ENCODE results near the gene EFL1.

Gene EFL1

GRCh38 chr15:82173108-82173507, 89.4 kb downstream of the EFL1 start:
- no peak for TF ChIP-seq ZFX (IDR thresholded peaks at IDR 0.05)
- TF ChIP-seq, protein P1, sequence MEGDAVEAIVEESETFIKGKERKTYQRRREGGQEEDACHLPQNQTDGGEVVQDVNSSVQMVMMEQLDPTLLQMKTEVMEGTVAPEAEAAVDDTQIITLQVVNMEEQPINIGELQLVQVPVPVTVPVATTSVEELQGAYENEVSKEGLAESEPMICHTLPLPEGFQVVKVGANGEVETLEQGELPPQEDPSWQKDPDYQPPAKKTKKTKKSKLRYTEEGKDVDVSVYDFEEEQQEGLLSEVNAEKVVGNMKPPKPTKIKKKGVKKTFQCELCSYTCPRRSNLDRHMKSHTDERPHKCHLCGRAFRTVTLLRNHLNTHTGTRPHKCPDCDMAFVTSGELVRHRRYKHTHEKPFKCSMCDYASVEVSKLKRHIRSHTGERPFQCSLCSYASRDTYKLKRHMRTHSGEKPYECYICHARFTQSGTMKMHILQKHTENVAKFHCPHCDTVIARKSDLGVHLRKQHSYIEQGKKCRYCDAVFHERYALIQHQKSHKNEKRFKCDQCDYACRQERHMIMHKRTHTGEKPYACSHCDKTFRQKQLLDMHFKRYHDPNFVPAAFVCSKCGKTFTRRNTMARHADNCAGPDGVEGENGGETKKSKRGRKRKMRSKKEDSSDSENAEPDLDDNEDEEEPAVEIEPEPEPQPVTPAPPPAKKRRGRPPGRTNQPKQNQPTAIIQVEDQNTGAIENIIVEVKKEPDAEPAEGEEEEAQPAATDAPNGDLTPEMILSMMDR (conservative IDR thresholded peaks at IDR 0.05) = no peak
- no peak overlapping the region for H3K27ac ChIP-seq

GRCh38 chr15:82172506-82172905, 90.0 kb downstream of the EFL1 start:
- TF ChIP-seq ZFX (IDR thresholded peaks at IDR 0.05) = no peak
- TF ChIP-seq, protein P1 (conservative IDR thresholded peaks at IDR 0.05) = no peak
- no peak overlapping the region for H3K27ac ChIP-seq

GRCh38 chr15:82168757-82169156, 93.8 kb downstream of the EFL1 start:
- H3K27ac ChIP-seq = no peak overlapping the region
- no peak for TF ChIP-seq ZFX (IDR thresholded peaks at IDR 0.05)
- TF ChIP-seq, protein P1 (conservative IDR thresholded peaks at IDR 0.05) = no peak

DNA sequence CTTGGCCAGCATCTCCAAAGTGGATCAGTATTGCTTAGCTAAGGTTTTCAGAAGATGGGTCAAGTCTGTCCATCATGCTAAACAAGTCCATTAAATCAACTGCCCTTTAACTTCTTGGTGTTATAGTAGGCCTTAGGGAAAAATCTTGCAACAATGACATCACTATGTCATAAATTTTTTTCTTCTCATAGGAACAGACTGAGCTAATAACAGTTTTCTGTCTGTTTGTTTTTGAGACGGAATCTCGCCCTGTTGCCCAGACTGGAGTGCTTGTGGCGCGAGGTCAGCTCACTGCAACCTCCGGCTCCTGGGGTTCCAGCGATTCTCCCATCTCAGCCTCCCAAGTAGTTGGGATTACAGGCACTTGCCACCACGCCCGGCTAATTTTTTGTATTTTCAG, 94.2 kb downstream of the EFL1 start:
- H3K27ac ChIP-seq = no peak overlapping the region
- TF ChIP-seq, protein P1 (conservative IDR thresholded peaks at IDR 0.05) = no peak
- TF ChIP-seq ZFX (IDR thresholded peaks at IDR 0.05) = no peak

GRCh38 chr15:82165948-82166376, 96.6 kb downstream of the EFL1 start:
- H3K27ac ChIP-seq = no peak overlapping the region
- TF ChIP-seq ZFX (IDR thresholded peaks at IDR 0.05) = no peak

DNA sequence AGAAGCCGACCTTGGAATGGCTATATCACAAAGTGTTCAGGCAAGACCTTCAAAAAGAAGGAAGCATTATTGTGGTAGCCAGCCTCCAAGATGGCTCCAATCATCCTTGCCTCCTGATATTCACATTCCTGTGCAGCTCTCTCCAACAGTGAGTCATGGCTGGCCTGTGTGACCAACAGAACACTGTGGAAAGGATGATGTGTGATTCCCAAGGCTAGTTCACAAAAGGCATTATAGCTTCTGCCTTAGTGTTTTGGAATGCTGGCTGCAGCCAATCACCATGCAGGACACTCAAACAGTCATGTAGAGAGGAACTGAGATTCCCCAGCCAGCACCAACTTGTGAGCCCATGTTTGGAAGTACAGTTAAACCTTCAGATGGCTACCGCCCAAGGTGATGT, 102.6 kb downstream of the EFL1 start:
- H3K27ac ChIP-seq = no peak overlapping the region
- TF ChIP-seq, protein P1 (conservative IDR thresholded peaks at IDR 0.05) = no peak
- TF ChIP-seq ZFX (IDR thresholded peaks at IDR 0.05) = no peak

GRCh38 chr15:82158811-82159210, 103.7 kb downstream of the EFL1 start:
- H3K27ac ChIP-seq = no peak overlapping the region
- TF ChIP-seq ZFX (IDR thresholded peaks at IDR 0.05) = no peak
- TF ChIP-seq, protein P1 (conservative IDR thresholded peaks at IDR 0.05) = no peak

DNA sequence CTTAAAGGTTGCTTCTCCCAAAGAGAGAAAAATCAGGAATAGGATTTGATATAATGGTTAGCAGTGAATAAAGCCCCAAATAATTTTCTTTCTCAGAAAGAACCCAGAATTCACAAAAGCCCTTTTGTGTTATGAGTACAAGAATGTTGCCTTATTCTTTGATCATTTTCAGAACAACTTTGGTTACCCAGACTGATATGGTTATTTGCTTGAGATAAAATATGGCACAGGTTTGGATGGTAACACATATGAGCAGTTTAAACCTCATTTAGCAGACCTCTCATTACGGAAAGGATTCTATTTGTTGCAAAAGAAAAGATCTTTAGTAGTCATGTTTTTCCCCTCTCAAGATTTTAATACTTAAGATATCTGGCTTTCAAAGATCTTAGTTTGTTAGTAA, 111.9 kb downstream of the EFL1 start:
- no peak for TF ChIP-seq ZFX (IDR thresholded peaks at IDR 0.05)
- TF ChIP-seq, protein P1 (conservative IDR thresholded peaks at IDR 0.05) = no peak
- H3K27ac ChIP-seq = no peak overlapping the region

All from C4-2B (cell line).